HEK293 (cell line): ENCODE results near the gene OGDHL.

Source experiments
- CTCF ChIA-PET: fragments of 350-600 bp; formaldehyde crosslinking; extraction: SDS; loops from one replicate; lab custom pipeline; 2021; ENCODE audit warnings: antibody characterized with exemption; lab: Yijun Ruan, JAX
- POLR2A ChIA-PET: fragments of 300-600 bp; formaldehyde crosslinking; extraction: SDS; loops from one replicate; lab custom pipeline; 2020; ENCODE audit warnings: antibody characterized with exemption, inconsistent platforms; lab: Yijun Ruan, JAX
- H3K27ac ChIP-seq: fragments of 200-500 bp; sonication (Bioruptor generic); 2 replicates; pipeline ENCODE4 v1.5.1; 2014; ENCODE audit warnings: low read depth, low read length, control low read depth, inconsistent platforms; ENCODE audit errors: extremely low read depth
- H3K36me3 ChIP-seq, 2 experiments: fragments of 200-500 bp in 1 of 2; sonication (Bioruptor generic) in 1 of 2; 1 replicate in 1 of 2; 2 replicates in 1 of 2; pipeline ENCODE4 v1.5.1; 2014 to 2017; ENCODE audit warnings: inconsistent platforms in 2 of 2, low read length in 2 of 2; ENCODE audit not compliant: control insufficient read depth in 2 of 2, insufficient read depth in 1 of 2
- H3K4me1 ChIP-seq: fragments of 200-500 bp; sonication (Bioruptor generic); 2 replicates; pipeline ENCODE4 v1.5.1; 2014; ENCODE audit warnings: mild to moderate bottlenecking, low read length, inconsistent platforms; ENCODE audit not compliant: control insufficient read depth, insufficient read depth
- H3K4me3 ChIP-seq: 2 replicates; pipeline ENCODE4 v1.5.1; 2011; ENCODE audit warnings: low read depth, mild to moderate bottlenecking, control low read depth, low read length, moderate library complexity
- H3K9me3 ChIP-seq: fragments of 200-500 bp; sonication (Bioruptor generic); 2 replicates; pipeline ENCODE4 v1.5.1; 2014; ENCODE audit warnings: low read depth, low read length, inconsistent platforms; ENCODE audit not compliant: control insufficient read depth, insufficient read depth
- GLIS1 ChIP-seq: fragments of 450-650 bp; formaldehyde crosslinking; IDR thresholded peaks from 2 replicates; pipeline ENCODE4 v1.5.1; 2016; ENCODE audit warnings: missing biosample characterization, missing genetic modification characterization
- KLF17 ChIP-seq: fragments of 450-650 bp; formaldehyde crosslinking; IDR thresholded peaks from 2 replicates; pipeline ENCODE4 v1.5.1; 2016; ENCODE audit warnings: missing biosample characterization, missing genetic modification characterization
- KLF9 ChIP-seq: fragments of 450-650 bp; formaldehyde crosslinking; IDR thresholded peaks from 2 replicates; pipeline ENCODE4 v1.5.1; 2016; ENCODE audit warnings: missing biosample characterization, missing genetic modification characterization, low read depth
- MZF1 ChIP-seq: fragments of 450-650 bp; formaldehyde crosslinking; IDR thresholded peaks from 2 replicates; pipeline ENCODE4 v1.5.1; 2017; ENCODE audit warnings: missing biosample characterization, missing genetic modification characterization, borderline replicate concordance
- OVOL3 ChIP-seq: fragments of 450-650 bp; formaldehyde crosslinking; IDR thresholded peaks from 2 replicates; pipeline ENCODE4 v1.5.1; 2016; ENCODE audit warnings: missing biosample characterization, missing genetic modification characterization
- ZBTB49 ChIP-seq: fragments of 450-650 bp; formaldehyde crosslinking; IDR thresholded peaks from 2 replicates; pipeline ENCODE4 v1.5.1; 2016; ENCODE audit warnings: missing biosample characterization, missing genetic modification characterization, low read depth
- ZFP3 ChIP-seq: fragments of 450-650 bp; formaldehyde crosslinking; IDR thresholded peaks from 2 replicates; pipeline ENCODE4 v1.5.1; 2016; ENCODE audit warnings: low read depth, missing biosample characterization, missing genetic modification characterization
- ZIC2 ChIP-seq: fragments of 450-650 bp; formaldehyde crosslinking; IDR thresholded peaks from 2 replicates; pipeline ENCODE4 v1.5.1; 2016; ENCODE audit warnings: missing biosample characterization, missing genetic modification characterization
- ZNF10 ChIP-seq: fragments of 450-650 bp; formaldehyde crosslinking; IDR thresholded peaks from 2 replicates; pipeline ENCODE4 v1.5.1; 2017; ENCODE audit warnings: missing biosample characterization, missing genetic modification characterization
- ZNF202 ChIP-seq: fragments of 450-650 bp; formaldehyde crosslinking; IDR thresholded peaks from 2 replicates; pipeline ENCODE4 v1.5.1; 2016; ENCODE audit warnings: missing biosample characterization, missing genetic modification characterization, borderline replicate concordance
- ZNF26 ChIP-seq: fragments of 450-650 bp; formaldehyde crosslinking; IDR thresholded peaks from 2 replicates; pipeline ENCODE4 v1.5.1; 2016; ENCODE audit warnings: missing biosample characterization, missing genetic modification characterization
- ZNF354C ChIP-seq: fragments of 450-650 bp; formaldehyde crosslinking; IDR thresholded peaks from 2 replicates; pipeline ENCODE4 v1.5.1; 2016; ENCODE audit warnings: missing biosample characterization, missing genetic modification characterization, low read depth, borderline replicate concordance
- ZNF366 ChIP-seq: fragments of 450-650 bp; formaldehyde crosslinking; conservative IDR thresholded peaks from 2 replicates; pipeline ENCODE4 v1.5.1; 2016; ENCODE audit warnings: missing biosample characterization, missing genetic modification characterization
- ZNF37A ChIP-seq: fragments of 450-650 bp; IDR thresholded peaks from 2 replicates; pipeline ENCODE4 v1.5.1; 2018; ENCODE audit warnings: missing biosample characterization, missing genetic modification characterization
- ZNF398 ChIP-seq: fragments of 450-650 bp; formaldehyde crosslinking; IDR thresholded peaks from 2 replicates; pipeline ENCODE4 v1.5.1; 2017; ENCODE audit warnings: missing biosample characterization, missing genetic modification characterization
- ZNF426 ChIP-seq: fragments of 450-650 bp; formaldehyde crosslinking; IDR thresholded peaks from 2 replicates; pipeline ENCODE4 v1.5.1; 2017; ENCODE audit warnings: missing biosample characterization, missing genetic modification characterization, mild to moderate bottlenecking, inconsistent platforms, moderate library complexity
- ZNF544 ChIP-seq: fragments of 450-650 bp; formaldehyde crosslinking; IDR thresholded peaks from 2 replicates; pipeline ENCODE4 v1.5.0; 2017; ENCODE audit warnings: missing biosample characterization, missing genetic modification characterization
- ZNF670 ChIP-seq: fragments of 450-650 bp; formaldehyde crosslinking; IDR thresholded peaks from 2 replicates; pipeline ENCODE4 v1.5.1; 2016; ENCODE audit warnings: missing biosample characterization, missing genetic modification characterization, low read depth
- ZNF704 ChIP-seq: fragments of 450-650 bp; formaldehyde crosslinking; IDR thresholded peaks from 2 replicates; pipeline ENCODE4 v1.5.1; 2016; ENCODE audit warnings: missing biosample characterization, missing genetic modification characterization
- ZNF76 ChIP-seq: fragments of 450-650 bp; formaldehyde crosslinking; IDR thresholded peaks from 2 replicates; pipeline ENCODE4; 2016; ENCODE audit warnings: low read depth, missing biosample characterization, missing genetic modification characterization, borderline replicate concordance
- ZSCAN5A ChIP-seq: fragments of 450-650 bp; formaldehyde crosslinking; IDR thresholded peaks from 2 replicates; pipeline ENCODE4 v1.5.1; 2016; ENCODE audit warnings: missing biosample characterization, missing genetic modification characterization

The OGDHL gene

GRCh38 chr10:49696311-49696710 is 65.8 kb downstream of the OGDHL start:
- H3K4me1 ChIP-seq: no peaks in the 10 kb centered on the region
- CTCF ChIA-PET: interaction anchor here (0.7 kb wide), 1 partner anchor 91 kb away, joined by 3 read pairs; no protein-coding TSS in a partner anchor
- TF ChIP-seq MZF1 (no peak), ZBTB49 (tag by site-specific recombination) (no peak), OVOL3 (no peak), ZNF426 (tag by site-specific recombination) (no peak), ZNF10 (tag by site-specific recombination) (no peak), ZNF670 (tag by site-specific recombination) (no peak), ZNF202 (tag by site-specific recombination) (no peak), ZNF26 (no peak), ZFP3 (tag by site-specific recombination) (no peak), ZNF76 (tag by site-specific recombination) (no peak), ZNF37A (tag by site-specific recombination) (no peak), ZNF544 (no peak), KLF17 (no peak), ZSCAN5A (tag by site-specific recombination) (no peak)
- TF ChIP-seq, all 188 proteins: peak for 0
- POLR2A ChIA-PET: no interaction called here
- Histone ChIP-seq H3K27ac (no peak overlapping the region), H3K4me3 (no peak overlapping the region), H3K9me3 (no peaks in the 10 kb centered on the region), H3K36me3 (no peaks in the 10 kb centered on the region)

GRCh38 chr10:49694466-49694865 is 67.7 kb downstream of the OGDHL start:
- H3K4me1 ChIP-seq: no peaks in the 10 kb centered on the region
- H3K9me3 ChIP-seq: no peaks in the 10 kb centered on the region
- H3K4me3 ChIP-seq: no peak overlapping the region
- no peaks in the 10 kb centered on the region for H3K36me3 ChIP-seq
- H3K27ac ChIP-seq: no peak overlapping the region
- CTCF ChIA-PET: no interaction called here
- POLR2A ChIA-PET: no interaction called here
- TF ChIP-seq ZBTB49 (tag by site-specific recombination): no peak
- TF ChIP-seq ZIC2: no peak
- TF ChIP-seq ZNF366 (tag by site-specific recombination): no peak
- no peak for TF ChIP-seq ZNF354C (tag by site-specific recombination)
- no peak for TF ChIP-seq GLIS1 (tag by site-specific recombination)
- TF ChIP-seq ZNF704 (tag by site-specific recombination): no peak
- TF ChIP-seq ZNF398 (tag by site-specific recombination): no peak
- no peak for TF ChIP-seq KLF9 (tag by site-specific recombination)
- TF ChIP-seq ZNF76 (tag by site-specific recombination): no peak
